ENCODE results near the gene GRIN2A.

The GRIN2A gene

GRCh38 chr16:9859701-9860327 is 322.4 kb downstream of the GRIN2A start:
- no peak for TF ChIP-seq CTCF (IDR thresholded peaks at IDR 0.05; ENCODE audit: control extremely low read depth, extremely low read depth, low read depth, missing control alignments)
- POLR2A ChIA-PET: no interaction called here
- no peak for DNase-seq (ENCODE audit: extremely low spot score)
- CTCF ChIA-PET: no interaction called here

GRCh38 chr16:9854675-9855074 is 327.6 kb downstream of the GRIN2A start:
- CTCF ChIA-PET: no interaction called here
- DNase-seq (ENCODE audit: extremely low spot score): no peak
- no peak for TF ChIP-seq CTCF (IDR thresholded peaks at IDR 0.05; ENCODE audit: control extremely low read depth, extremely low read depth, low read depth, missing control alignments)
- POLR2A ChIA-PET: no interaction called here

GRCh38 chr16:9852003-9852402 is 330.2 kb downstream of the GRIN2A start:
- ChIA-PET CTCF (no interaction called here), POLR2A (no interaction called here)
- no peak for DNase-seq (ENCODE audit: extremely low spot score)

GRCh38 chr16:9850817-9851216 is 331.4 kb downstream of the GRIN2A start:
- ChIA-PET CTCF (no interaction called here), POLR2A (no interaction called here)
- no peak for TF ChIP-seq CTCF (IDR thresholded peaks at IDR 0.05; ENCODE audit: control extremely low read depth, extremely low read depth, low read depth, missing control alignments)
- no peak for DNase-seq (ENCODE audit: extremely low spot score)

More at GRCh38 chr16:9852003-9852402, 330.2 kb downstream of the GRIN2A start:
- no peak for TF ChIP-seq CTCF (IDR thresholded peaks at IDR 0.05; ENCODE audit: control extremely low read depth, extremely low read depth, low read depth, missing control alignments)

- ChIA-PET POLR2A (no interaction called here), CTCF (no interaction called here)
- TF ChIP-seq CTCF (IDR thresholded peaks at IDR 0.05; ENCODE audit: control extremely low read depth, extremely low read depth, low read depth, missing control alignments): no peak
- DNase-seq (ENCODE audit: extremely low spot score): no peak
Measured at GRCh38 chr16:9849697-9850245, 332.5 kb downstream of the GRIN2A start.

GRCh38 chr16:9847146-9847545 is 335.1 kb downstream of the GRIN2A start:
- TF ChIP-seq CTCF (IDR thresholded peaks at IDR 0.05; ENCODE audit: control extremely low read depth, extremely low read depth, low read depth, missing control alignments): no peak

More at GRCh38 chr16:9847146-9847545, 335.1 kb downstream of the GRIN2A start:
- DNase-seq (ENCODE audit: extremely low spot score): no peak
- ChIA-PET CTCF (interaction anchor here (1.2 kb wide), 1 partner anchor 9 kb away, joined by 4 read pairs; no protein-coding TSS in a partner anchor), POLR2A (no interaction called here)
